ENCODE results near the gene KRTAP5-8.

- no peak for TF ChIP-seq CTCF (conservative IDR thresholded peaks at IDR 0.05)
- TF ChIP-seq EZH2 (IDR thresholded peaks at IDR 0.05; ENCODE audit: low read depth) = no peak
Measured at GRCh38 chr11:71495286-71496230, 42.3 kb upstream of the KRTAP5-8 start.

Measured in PC-9 (cell line).